Endodermal cell (in vitro differentiated cells): Measurements from ENCODE around the gene FOXE3. TPM values are rescaled to one million over a fixed set of nuclear protein-coding genes. Genes with fewer than 3 reads are reported as not detected.

Source experiments
- DNase-seq: peaks from one replicate; pipeline ENCODE4 v3.0.0-alpha.2; 2017
- H3K27ac ChIP-seq: 2 replicates; pipeline ENCODE4 v1.5.1; 2013; ENCODE audit warnings: mild to moderate bottlenecking, low read depth, low read length, moderate library complexity
- H3K27me3 ChIP-seq: 2 replicates; pipeline ENCODE4 v1.6.1; 2013; ENCODE audit warnings: mild to moderate bottlenecking, low read length, moderate library complexity; ENCODE audit not compliant: insufficient read depth, control insufficient read depth, poor library complexity, severe bottlenecking
- H3K36me3 ChIP-seq: 2 replicates; pipeline ENCODE4 v1.7.0; 2013; ENCODE audit warnings: mild to moderate bottlenecking, low read length, moderate library complexity; ENCODE audit not compliant: control insufficient read depth, insufficient read depth
- H3K4me1 ChIP-seq: one replicate; pipeline ENCODE4 v1.7.0; 2013; ENCODE audit warnings: low read length; ENCODE audit not compliant: control insufficient read depth, insufficient read depth
- H3K4me3 ChIP-seq: 2 replicates; pipeline ENCODE4 v1.5.1; 2013; ENCODE audit warnings: mild to moderate bottlenecking, low read length, moderate library complexity
- H3K9ac ChIP-seq: 2 replicates; pipeline ENCODE4 v1.6.1; 2013; ENCODE audit warnings: mild to moderate bottlenecking, low read length, moderate library complexity; ENCODE audit not compliant: poor library complexity, severe bottlenecking; ENCODE audit errors: extremely low read depth
- H3K9me3 ChIP-seq: 2 replicates; pipeline ENCODE4 v1.6.1; 2013; ENCODE audit warnings: mild to moderate bottlenecking, low read length, moderate library complexity; ENCODE audit not compliant: control insufficient read depth
- H3K27ac Mint-ChIP-seq: 2 replicates; pipeline ENCODE4 v1.8.0; 2020; ENCODE audit warnings: mixed read lengths
- H3K27me3 Mint-ChIP-seq: 2 replicates; pipeline ENCODE4 v1.8.0; 2021; ENCODE audit warnings: mild to moderate bottlenecking, mixed read lengths; ENCODE audit not compliant: insufficient read depth
- H3K36me3 Mint-ChIP-seq: 2 replicates; pipeline ENCODE4 v1.8.0; 2020; ENCODE audit warnings: low read depth, mixed read lengths
- H3K4me1 Mint-ChIP-seq: 2 replicates; pipeline ENCODE4 v1.8.0; 2020; ENCODE audit warnings: mixed read lengths
- H3K4me3 Mint-ChIP-seq: 2 replicates; pipeline ENCODE4 v1.8.0; 2020; ENCODE audit warnings: mild to moderate bottlenecking, moderate library complexity, mixed read lengths
- H3K9me3 Mint-ChIP-seq: 2 replicates; pipeline ENCODE4 v1.8.0; 2020; ENCODE audit warnings: mild to moderate bottlenecking, mixed read lengths
- CTCF ChIP-seq: fragments of 200-600 bp; sonication (generic); conservative IDR thresholded peaks from 2 replicates; pipeline ENCODE4 v1.5.0; 2021; ENCODE audit warnings: antibody characterized with exemption, mild to moderate bottlenecking
- WGBS, 2 experiments: methylation state at CpG; one replicate each; pipeline versions ENCODE4 v1.1.5 to v1.1.7; 2013; ENCODE audit warnings: missing lambda C conversion rate in 2 of 2, mixed read lengths in 1 of 2; ENCODE audit not compliant: insufficient coverage in 1 of 2, insufficient read length in 1 of 2; 5-methylcytosine and 5-hydroxymethylcytosine counted together
- total RNA-seq, 2 donors: library from RNA; stranded (reverse); fragmentation: NEBNext Ultra II Directional in 1 of 2; extraction: Animal tissue kit (Norgen Biotek cat#: 25700) in 1 of 2; gene quantifications; 2 replicates in 1 of 2; 3 replicates in 1 of 2; pipeline ENCODE4 v1.2.1, GENCODE V29; 2021

Gene FOXE3
- total RNA-seq, 2 donors from 2014 or later = not detected

GRCh38 chr1:47399846-47400155 lies 16.3 kb upstream of the FOXE3 start:
- Histone ChIP-seq H3K27me3 (peaks cover 38% of the 10 kb centered on the region), H3K27ac (no peak overlapping the region), H3K4me3 (no peak overlapping the region), H3K4me1 (no peaks in the 10 kb centered on the region), H3K36me3 (no peaks in the 10 kb centered on the region), H3K9me3 (no peaks in the 10 kb centered on the region), H3K9ac (no peak overlapping the region)
- 94 to 100% methylated on average over 3 to 4 of the region's 4 CpGs for WGBS, 2 experiments
- H3K27me3 Mint-ChIP-seq = peaks cover 79% of the 10 kb centered on the region
- DNase-seq = no peak
- no peaks in the 10 kb centered on the region for H3K4me1 Mint-ChIP-seq
- TF ChIP-seq CTCF = no peak
- no peaks in the 10 kb centered on the region for H3K9me3 Mint-ChIP-seq
- no peaks in the 10 kb centered on the region for H3K36me3 Mint-ChIP-seq
- no peak overlapping the region for H3K27ac Mint-ChIP-seq
- H3K4me3 Mint-ChIP-seq = no peak overlapping the region

DNA sequence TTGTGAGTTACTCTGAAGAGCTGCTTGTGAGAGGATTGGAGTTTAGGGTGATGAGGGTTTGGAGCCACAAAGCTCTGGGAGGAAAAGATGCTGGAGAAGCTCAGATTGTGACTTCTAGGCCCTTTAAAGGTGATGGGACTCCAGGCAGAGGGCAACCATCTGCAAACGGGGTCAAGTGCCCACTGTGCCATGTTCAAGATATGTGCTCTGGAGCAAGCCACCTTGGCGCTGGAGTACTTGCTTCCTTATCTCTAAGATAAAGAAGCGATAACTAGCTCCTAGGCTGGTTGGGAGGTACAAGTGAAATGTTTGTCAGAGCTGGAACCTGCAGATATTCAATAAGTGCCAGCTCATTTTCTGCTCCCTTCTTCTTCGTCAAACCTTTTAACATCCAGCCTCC lies 14.3 kb upstream of the FOXE3 start:
- H3K27me3 Mint-ChIP-seq = peaks cover 73% of the 10 kb centered on the region

GRCh38 chr1:47402591-47402990 lies 13.5 kb upstream of the FOXE3 start:
- Mint-ChIP-seq H3K9me3 (no peaks in the 10 kb centered on the region), H3K27ac (no peak overlapping the region), H3K27me3 (peaks cover 67% of the 10 kb centered on the region), H3K4me1 (no peaks in the 10 kb centered on the region), H3K36me3 (no peaks in the 10 kb centered on the region), H3K4me3 (no peak overlapping the region)
- Histone ChIP-seq H3K9ac (no peak overlapping the region), H3K4me3 (no peak overlapping the region), H3K4me1 (no peaks in the 10 kb centered on the region), H3K36me3 (no peaks in the 10 kb centered on the region), H3K9me3 (no peaks in the 10 kb centered on the region), H3K27me3 (peaks cover 33% of the 10 kb centered on the region), H3K27ac (no peak overlapping the region)
- 94 to 100% methylated on average over 3 of the region's 4 CpGs for WGBS, 2 experiments
- DNase-seq = no peak
- TF ChIP-seq CTCF = no peak

More for the DNA sequence above, 14.3 kb upstream of the FOXE3 start:
- Mint-ChIP-seq H3K27ac (no peak overlapping the region), H3K36me3 (no peaks in the 10 kb centered on the region), H3K4me3 (no peak overlapping the region), H3K9me3 (no peaks in the 10 kb centered on the region), H3K4me1 (no peaks in the 10 kb centered on the region)
- H3K9ac ChIP-seq = no peak overlapping the region
- H3K9me3 ChIP-seq = no peaks in the 10 kb centered on the region
- 83 to 94% methylated on average over 3 to 4 of the region's 4 CpGs for WGBS, 2 experiments
- no peak for TF ChIP-seq CTCF
- no peak overlapping the region for H3K4me3 ChIP-seq
- H3K27ac ChIP-seq = no peak overlapping the region
- DNase-seq = peak; percentile 21
- no peaks in the 10 kb centered on the region for H3K4me1 ChIP-seq
- H3K36me3 ChIP-seq = no peaks in the 10 kb centered on the region
- peaks cover 33% of the 10 kb centered on the region for H3K27me3 ChIP-seq
